Measurements from ENCODE around the gene PPIF. TPM values are rescaled to one million over a fixed set of nuclear protein-coding genes. Genes with fewer than 3 reads are reported as not detected.
A peak's percentile ranks its signal among the peaks of the same experiment; 100 is the strongest.

Gene PPIF
- total RNA-seq, 1 donor from 2014 or later = 27.1 TPM

GRCh38 chr10:79387974-79388850 lies 40.9 kb downstream of the PPIF start:
- no peaks in the 10 kb centered on the region for H3K79me2 ChIP-seq (ENCODE audit: low read depth)
- no peaks in the 10 kb centered on the region for H3K36me3 ChIP-seq
- H3K4me1 ChIP-seq = no peaks in the 10 kb centered on the region
- H3K4me3 ChIP-seq = no peak overlapping the region
- Mint-ChIP-seq H3K9me3 (no peaks in the 10 kb centered on the region), H3K4me3 (no peak overlapping the region), H3K27ac (peak overlapping the region; percentile 57), H3K4me1 (no peaks in the 10 kb centered on the region), H3K27me3 (ENCODE audit: insufficient read depth, low read depth) (no peaks in the 10 kb centered on the region), H3K36me3 (no peaks in the 10 kb centered on the region)
- H2AFZ ChIP-seq (replicated peaks) = no peak overlapping the region
- H3K27me3 ChIP-seq = no peaks in the 10 kb centered on the region
- no peak overlapping the region for H3K9ac ChIP-seq
- no peak overlapping the region for H3K4me2 ChIP-seq
- no peak for DNase-seq (ENCODE audit: low spot score)
- no peaks in the 10 kb centered on the region for H4K20me1 ChIP-seq (ENCODE audit: low read depth)
- TF ChIP-seq, protein P1, sequence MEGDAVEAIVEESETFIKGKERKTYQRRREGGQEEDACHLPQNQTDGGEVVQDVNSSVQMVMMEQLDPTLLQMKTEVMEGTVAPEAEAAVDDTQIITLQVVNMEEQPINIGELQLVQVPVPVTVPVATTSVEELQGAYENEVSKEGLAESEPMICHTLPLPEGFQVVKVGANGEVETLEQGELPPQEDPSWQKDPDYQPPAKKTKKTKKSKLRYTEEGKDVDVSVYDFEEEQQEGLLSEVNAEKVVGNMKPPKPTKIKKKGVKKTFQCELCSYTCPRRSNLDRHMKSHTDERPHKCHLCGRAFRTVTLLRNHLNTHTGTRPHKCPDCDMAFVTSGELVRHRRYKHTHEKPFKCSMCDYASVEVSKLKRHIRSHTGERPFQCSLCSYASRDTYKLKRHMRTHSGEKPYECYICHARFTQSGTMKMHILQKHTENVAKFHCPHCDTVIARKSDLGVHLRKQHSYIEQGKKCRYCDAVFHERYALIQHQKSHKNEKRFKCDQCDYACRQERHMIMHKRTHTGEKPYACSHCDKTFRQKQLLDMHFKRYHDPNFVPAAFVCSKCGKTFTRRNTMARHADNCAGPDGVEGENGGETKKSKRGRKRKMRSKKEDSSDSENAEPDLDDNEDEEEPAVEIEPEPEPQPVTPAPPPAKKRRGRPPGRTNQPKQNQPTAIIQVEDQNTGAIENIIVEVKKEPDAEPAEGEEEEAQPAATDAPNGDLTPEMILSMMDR (IDR thresholded peaks at IDR 0.05) = no peak
- TF ChIP-seq EZH2phosphoT487 (IDR thresholded peaks at IDR 0.05) = no peak
- TF ChIP-seq EZH2 (IDR thresholded peaks at IDR 0.05) = no peak
- H3F3A ChIP-seq (ENCODE audit: low read depth) = no peaks in the 10 kb centered on the region
- H3K27ac ChIP-seq = no peak overlapping the region
- H3K9me3 ChIP-seq (ENCODE audit: low read depth) = no peaks in the 10 kb centered on the region

DNA sequence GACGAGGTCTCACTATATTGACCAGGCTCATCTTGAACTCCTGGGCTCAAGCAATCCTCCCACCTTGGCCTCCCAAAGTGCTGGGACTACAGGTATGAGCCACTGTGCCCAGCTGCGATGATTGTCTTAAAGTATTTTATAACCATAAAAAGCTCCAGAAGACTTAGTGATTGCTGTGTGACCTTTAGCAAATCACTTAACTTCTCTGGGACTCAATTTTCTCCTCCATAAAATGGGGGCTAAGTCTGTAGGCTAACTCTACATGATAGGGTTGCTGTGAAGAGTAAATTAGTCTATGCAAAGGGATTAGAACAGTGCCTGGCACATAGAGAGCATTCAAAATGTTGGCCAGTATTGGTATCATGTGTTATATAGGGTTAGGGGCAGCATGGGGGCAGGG lies 42.8 kb downstream of the PPIF start:
- Histone ChIP-seq H3K4me1 (no peaks in the 10 kb centered on the region), H3F3A (ENCODE audit: low read depth) (no peaks in the 10 kb centered on the region), H3K36me3 (no peaks in the 10 kb centered on the region), H4K20me1 (ENCODE audit: low read depth) (no peaks in the 10 kb centered on the region), H3K9ac (no peak overlapping the region), H2AFZ (replicated peaks) (no peak overlapping the region), H3K4me2 (no peak overlapping the region), H3K27ac (no peak overlapping the region), H3K4me3 (no peak overlapping the region), H3K27me3 (no peaks in the 10 kb centered on the region), H3K9me3 (ENCODE audit: low read depth) (no peaks in the 10 kb centered on the region), H3K79me2 (ENCODE audit: low read depth) (no peaks in the 10 kb centered on the region)
- no peaks in the 10 kb centered on the region for H3K9me3 Mint-ChIP-seq
- H3K4me3 Mint-ChIP-seq = no peak overlapping the region
- DNase-seq (ENCODE audit: low spot score) = no peak
- peaks cover 2% of the 10 kb centered on the region for H3K36me3 Mint-ChIP-seq
- no peak overlapping the region for H3K27ac Mint-ChIP-seq
- no peak for TF ChIP-seq EZH2 (IDR thresholded peaks at IDR 0.05)
- TF ChIP-seq EZH2phosphoT487 (IDR thresholded peaks at IDR 0.05) = no peak
- TF ChIP-seq, protein P1 (IDR thresholded peaks at IDR 0.05) = no peak
- no peaks in the 10 kb centered on the region for H3K27me3 Mint-ChIP-seq (ENCODE audit: insufficient read depth, low read depth)
- H3K4me1 Mint-ChIP-seq = no peaks in the 10 kb centered on the region

- no peak overlapping the region for H2AFZ ChIP-seq (replicated peaks)
- Mint-ChIP-seq H3K4me1 (no peaks in the 10 kb centered on the region), H3K36me3 (peaks cover 2% of the 10 kb centered on the region), H3K27ac (peak overlapping the region; percentile 53), H3K27me3 (ENCODE audit: insufficient read depth, low read depth) (no peaks in the 10 kb centered on the region), H3K4me3 (no peak overlapping the region), H3K9me3 (no peaks in the 10 kb centered on the region)
- DNase-seq (ENCODE audit: low spot score) = no peak
- H3K27ac ChIP-seq = no peak overlapping the region
- no peaks in the 10 kb centered on the region for H3F3A ChIP-seq (ENCODE audit: low read depth)
- no peak overlapping the region for H3K4me2 ChIP-seq
- no peak overlapping the region for H3K4me3 ChIP-seq
- H3K4me1 ChIP-seq = no peaks in the 10 kb centered on the region
- no peak for TF ChIP-seq EZH2 (IDR thresholded peaks at IDR 0.05)
- TF ChIP-seq, protein P1 (IDR thresholded peaks at IDR 0.05) = no peak
- TF ChIP-seq EZH2phosphoT487 (IDR thresholded peaks at IDR 0.05) = no peak
- H3K9ac ChIP-seq = no peak overlapping the region
- H3K9me3 ChIP-seq (ENCODE audit: low read depth) = no peaks in the 10 kb centered on the region
- H4K20me1 ChIP-seq (ENCODE audit: low read depth) = no peaks in the 10 kb centered on the region
- no peaks in the 10 kb centered on the region for H3K79me2 ChIP-seq (ENCODE audit: low read depth)
- H3K36me3 ChIP-seq = no peaks in the 10 kb centered on the region
- H3K27me3 ChIP-seq = no peaks in the 10 kb centered on the region
These were observed 43.4 kb downstream of the PPIF start for GRCh38 chr10:79390551-79391229.

Measured in neural progenitor cell (in vitro differentiated cells).